HG03280 (cell line): Measurements from ENCODE around the gene ING2.
A peak's percentile ranks its signal among the peaks of the same experiment; 100 is the strongest.

Experiments used
- ATAC-seq: cut with Tn5 transposase; IDR thresholded peaks from one replicate; pipeline ENCODE4 v1.9.1; 2021; ENCODE audit warnings: mild to moderate bottlenecking, moderate library complexity; ENCODE audit not compliant: unreplicated experiment

The ING2 gene

DNA sequence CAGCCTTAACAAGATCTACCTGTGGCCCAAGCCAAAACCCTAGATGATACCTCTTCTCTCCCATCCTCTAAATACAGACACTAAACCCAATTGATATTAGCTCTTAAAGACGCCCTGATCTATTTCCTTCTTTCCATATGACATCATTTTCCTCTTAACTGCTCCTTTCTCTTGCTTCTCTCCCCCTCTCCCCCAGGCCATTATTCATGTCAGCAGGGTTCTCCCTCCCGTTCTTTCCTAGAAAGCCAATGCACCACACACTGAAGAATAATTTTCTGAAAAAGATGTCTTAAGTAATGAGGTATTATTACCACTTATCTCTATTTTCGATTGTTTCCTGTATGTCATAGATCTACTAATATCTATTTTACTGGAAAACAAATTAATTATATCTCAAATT, 9.7 kb upstream of the ING2 start:
- no peak for ATAC-seq

DNA sequence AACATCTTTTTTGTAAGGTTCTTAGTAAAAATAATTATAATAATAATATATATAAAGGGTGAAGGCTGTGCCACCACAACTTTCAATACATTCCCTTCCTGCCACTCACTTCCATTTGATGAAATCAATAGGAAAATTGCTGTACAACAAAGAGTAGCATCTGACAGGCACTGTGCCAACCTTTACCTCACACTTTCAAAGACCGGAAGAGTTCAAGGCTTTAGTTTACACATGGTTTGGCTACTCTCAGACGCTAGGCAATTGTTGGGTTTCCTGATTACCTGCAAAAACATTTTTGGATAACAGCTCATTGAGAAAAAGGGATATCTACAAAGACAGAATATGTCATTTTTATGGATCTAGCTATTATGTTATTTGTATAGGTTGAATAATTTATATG, 5.5 kb upstream of the ING2 start:
- no peak for ATAC-seq

DNA sequence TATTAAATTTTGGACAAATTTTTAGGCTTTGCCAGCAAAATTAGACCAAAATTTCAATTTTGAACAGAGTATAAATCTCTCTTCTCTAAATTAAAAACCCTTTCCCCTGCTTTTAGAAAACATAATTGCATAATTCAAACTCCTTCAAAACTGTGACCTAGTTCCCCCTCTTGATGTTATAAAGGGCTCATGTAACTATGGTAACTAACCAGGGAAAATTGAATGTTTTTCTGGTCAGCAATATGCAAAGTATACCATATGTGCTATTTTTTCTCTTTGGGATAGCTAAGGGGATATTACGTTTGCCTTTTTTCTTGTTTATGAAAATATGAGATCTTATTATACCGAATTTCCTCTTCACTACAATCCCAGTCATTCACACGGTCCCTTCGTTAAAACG, 5.1 kb upstream of the ING2 start:
- no peak for ATAC-seq

DNA sequence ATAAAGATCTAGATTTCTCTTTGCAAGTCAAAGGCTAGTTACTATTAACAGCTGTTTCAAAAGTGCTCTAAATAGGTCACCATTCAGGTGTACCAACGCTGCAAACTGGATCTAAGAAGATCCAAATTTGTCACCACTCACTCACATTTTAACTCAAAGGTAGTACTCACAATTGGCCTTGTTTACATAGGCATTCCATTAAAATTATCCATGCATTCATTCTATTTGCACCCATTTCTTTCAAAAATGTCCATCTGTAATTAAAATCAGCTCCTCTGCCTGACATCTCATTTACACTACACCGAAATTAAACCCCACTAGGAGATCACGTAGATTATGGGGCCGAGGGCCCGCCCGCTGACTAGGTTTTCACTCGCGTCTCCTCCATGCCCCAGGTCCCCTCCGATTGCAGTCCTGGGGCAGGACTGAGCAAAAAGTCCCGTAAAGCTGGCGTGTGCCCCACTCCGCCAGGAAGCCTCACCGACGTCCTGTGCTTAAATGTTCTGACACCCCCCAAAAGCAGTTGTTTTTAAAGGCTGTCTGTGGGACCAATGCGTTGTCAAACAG, 1.3 kb upstream of the ING2 start:
- ATAC-seq, result peak; percentile 0

DNA sequence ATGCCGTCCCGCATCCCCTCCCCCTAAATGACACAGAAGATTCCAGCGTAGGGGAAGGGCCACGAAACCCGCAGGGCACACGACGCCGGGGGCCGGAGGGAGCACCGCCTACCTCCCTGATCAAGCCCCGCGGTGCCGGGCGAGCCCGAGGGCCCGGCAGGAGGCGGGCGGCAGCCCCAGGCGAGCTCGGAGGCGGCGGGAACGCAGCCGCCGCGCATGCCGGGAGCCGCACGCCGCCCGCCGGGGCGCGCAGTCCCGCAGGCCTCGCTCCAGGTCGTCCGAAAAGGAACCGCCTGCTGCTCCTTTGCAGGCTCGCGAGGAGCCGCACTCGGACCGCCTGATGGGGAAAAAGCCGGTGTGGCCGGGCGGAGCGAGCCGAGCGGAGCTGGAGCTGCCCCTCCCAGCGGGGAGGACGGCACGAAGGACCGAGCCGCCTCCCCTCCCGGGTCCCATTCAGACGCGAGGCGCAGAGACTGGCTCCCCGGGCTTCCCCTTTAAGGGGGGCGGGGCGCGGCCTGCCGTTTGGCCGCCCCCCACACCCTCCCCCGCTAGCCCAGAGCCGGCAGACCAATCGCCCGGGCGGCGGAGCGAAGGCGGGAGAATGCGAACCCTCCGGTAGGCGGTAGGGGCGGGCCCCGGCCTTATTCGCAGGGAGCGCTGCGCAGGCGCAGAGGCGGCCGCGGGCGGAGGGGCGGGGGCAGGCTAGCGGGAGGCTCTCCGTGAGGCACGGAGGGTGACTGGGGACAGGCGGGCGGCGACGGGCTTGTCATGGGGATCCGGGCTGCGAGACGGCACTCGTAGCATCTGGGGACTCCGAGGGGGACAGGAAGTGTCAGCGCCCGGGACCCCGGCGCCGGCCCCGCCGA, 561 bp upstream of the ING2 start:
- peak; percentile 64 for ATAC-seq

DNA sequence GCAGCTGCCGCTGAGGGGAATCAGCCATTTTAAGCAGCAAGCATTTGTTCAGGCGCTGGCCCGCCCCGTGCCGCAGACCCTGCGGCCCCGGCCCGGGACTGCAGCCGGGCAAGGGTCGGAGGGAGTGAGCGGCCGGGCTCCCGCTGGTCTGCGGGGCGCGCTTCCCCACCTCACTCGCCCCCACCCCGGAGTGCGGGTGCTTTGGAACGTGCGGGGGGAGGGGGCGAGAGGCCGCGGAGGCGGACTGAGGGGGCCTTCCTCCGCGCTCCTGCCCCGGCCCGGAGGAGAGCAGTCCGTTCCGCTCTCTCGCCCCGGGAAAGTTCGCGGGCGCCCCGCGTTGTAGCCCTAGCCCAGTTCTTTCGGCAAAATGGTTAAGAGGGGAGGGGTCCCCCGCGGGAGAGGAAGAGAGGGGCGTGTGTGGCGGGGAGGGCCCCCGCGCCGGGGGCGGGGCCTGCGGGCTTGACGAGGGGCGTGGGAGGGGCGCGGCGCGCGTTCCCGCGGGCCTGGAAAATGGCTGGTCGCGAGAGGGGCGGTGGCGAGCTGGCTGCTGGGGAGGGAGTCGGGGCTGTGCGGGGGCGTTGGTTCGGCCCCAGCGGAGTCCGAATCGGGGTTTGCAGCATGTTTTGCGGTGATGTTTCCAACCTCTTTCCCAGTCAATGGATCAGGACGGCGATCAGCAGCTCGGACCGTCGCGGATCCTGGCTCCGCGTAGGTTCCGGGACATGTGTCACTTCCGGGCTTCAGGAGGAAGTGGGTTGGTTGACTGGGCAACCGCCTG, 942 bp downstream of the ING2 start:
- ATAC-seq, result peak; percentile 43

DNA sequence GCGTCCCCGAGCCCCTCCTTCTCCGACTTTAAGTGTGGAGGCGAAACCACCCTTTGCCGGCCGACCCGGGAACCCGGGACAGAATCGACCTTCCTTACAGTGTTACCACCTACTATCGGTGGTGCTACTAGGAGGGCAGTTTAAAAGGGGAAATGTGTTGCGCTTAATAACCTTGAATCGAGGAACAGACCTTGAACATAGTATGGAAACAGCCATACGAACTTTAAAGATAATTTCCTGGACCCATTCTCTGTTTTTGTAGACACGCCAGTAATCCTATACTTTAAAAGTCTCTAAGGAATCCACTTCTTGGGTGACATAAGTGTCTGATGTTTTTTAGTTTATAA, 1.5 kb downstream of the ING2 start:
- no peak for ATAC-seq

DNA sequence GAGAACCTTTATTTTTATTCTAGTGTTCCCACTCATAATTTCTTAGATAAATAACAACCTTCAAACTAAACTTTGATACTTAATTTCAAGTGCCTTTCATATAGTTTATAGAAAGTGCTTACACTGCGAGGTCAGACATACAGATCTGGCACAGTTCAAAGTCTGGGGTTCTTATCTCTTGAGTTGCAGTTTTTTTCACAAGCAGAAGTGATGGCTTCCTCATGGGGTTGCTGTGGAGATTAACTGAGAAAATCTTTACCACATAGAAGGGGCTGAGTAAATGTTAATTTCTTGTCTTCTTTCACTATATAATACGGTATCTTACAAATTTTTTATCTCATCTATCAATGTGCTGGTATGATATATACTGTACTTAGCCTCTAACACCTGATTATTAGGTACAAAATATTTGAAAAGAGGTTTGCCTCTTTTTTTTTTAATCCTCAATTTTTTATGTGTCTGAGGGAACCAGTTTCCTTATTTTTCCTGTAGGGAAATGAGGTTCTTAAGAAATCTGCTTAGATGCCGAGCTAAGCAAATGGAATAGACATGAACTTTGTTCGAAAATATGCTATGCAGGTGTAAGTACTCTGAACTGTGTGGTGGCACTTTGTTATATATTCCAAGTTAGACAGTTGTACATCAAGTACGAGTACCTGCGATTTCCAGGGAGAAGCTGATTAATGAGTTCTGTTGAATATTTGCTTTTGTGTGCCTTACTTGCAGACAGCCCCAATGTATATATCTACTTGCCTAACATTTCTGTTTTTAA, 3.3 kb downstream of the ING2 start:
- ATAC-seq, result no peak

DNA sequence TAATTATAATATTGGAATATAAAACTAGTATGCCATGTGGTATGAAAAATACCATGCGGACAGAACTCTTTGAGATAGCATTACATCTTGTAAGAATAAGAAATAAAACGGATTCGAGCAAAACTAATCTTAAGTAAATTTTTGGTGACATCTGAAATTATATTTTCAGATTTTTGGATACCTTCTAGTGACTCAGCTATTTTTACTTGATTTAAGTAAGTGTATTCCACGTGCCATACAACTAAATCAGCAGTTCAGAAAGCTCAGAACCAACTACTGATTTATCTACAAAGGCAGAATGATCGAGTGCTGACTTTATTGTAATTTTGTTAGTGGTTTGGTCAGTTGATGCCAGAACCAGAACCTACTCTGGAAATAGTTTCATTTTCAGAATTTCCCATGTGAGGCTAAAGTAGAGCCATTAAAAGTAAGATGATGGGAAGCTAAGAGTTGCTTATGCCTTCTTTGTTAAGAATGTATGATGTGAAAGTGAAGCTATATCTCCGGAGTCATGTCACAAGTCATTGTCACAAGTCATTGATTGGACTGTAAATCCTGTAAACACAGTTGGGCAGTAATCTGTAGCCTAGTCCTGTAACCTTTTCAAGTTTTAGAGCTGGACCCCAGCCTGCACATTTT, 4.0 kb downstream of the ING2 start:
- ATAC-seq, result no peak

DNA sequence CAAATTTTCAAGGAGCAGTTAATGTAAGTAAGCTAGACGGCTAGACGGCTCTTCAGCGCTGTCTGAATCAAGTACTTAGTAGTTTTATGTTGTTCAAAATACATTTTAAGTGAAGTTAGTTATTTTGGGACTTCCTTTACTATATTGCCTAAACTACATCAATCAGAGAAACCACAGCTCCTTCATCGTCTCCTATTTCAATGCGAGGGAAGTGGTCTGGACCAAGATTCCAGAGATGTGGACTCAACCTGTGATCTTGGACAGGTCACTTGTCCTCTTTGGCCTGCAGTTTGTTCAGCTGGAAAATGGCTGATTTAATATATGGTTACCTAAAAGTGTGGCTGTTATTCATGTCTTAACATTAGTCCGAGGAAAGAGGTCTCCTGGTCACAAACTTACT, 10.6 kb downstream of the ING2 start:
- ATAC-seq, result no peak

DNA sequence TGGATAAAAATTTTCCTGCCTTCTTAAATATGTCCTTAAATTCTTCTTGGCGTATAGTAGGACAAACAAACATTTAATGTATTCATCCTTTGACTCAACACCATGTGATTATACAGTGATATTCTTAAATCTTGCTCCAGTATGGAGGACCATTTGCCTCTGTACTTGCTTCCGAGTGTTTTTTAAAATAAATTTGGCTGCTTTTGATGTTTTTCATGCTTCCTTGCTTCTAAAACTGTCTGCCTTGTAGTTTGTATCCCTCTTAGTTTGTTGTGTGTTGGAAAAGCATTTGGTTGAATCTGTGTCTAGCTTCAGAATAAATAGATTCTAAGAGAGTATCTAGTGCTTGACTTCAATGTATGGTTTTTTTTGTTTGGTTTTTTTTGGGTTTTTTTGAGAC, 12.3 kb downstream of the ING2 start:
- ATAC-seq, result no peak

DNA sequence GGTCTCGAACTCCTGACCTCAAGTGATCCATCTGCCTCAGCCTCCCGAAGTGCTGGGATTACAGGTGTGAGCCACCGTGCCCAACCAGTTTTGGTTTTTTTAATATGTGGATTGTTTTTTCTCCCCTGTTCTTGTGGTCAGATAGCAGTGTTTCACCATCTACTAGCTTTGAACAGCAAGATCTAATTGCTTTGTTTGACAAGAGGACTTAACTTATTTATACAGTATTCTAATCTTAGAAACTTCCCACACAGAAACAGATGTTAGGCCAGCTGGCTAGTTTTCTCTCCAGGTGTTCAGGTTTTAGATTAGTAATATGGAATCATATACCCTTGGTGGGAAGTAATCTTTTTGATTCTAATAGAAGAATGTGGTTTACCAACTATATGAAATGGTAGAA, 12.9 kb downstream of the ING2 start:
- ATAC-seq, result no peak

DNA sequence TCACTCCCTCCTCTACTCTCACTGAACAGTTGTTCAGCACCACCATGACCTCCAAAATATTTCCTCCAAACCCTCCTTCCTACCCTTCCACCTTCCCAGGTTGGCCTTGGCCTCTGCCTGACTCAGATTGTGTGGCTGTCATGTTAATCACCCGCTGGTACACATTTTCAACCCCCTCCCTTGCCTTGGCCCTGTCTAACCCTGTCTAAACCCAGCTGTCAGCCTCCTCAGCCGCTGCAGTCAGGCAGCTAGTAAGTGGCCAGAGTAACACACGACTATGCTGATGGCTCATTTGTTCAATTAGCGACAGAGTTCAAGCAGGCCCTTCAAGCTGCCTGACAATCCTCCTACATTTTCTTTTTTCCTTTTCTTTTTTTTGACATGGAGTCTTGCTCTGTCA, 18.0 kb downstream of the ING2 start:
- ATAC-seq, result no peak

DNA sequence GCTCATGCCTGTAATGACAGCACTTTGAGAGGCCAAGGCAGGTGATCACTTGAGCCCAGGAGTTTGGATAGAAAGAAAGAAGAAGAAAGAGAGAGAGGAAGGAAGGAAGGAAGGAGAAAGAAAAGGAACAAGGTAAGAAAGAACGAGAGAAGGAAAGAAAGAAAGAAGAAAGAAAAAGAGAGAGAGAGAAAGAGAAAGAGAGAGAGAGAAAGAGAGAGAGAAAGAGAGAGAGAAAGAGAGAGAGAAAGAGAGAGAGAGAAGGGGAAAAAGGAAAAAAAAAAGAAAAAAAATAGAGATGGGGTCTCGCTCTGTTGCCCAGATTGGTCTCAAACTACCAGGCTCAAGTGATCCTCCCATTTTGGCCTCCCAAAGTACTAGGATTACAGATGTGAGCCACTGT, 22.5 kb downstream of the ING2 start:
- no peak for ATAC-seq

DNA sequence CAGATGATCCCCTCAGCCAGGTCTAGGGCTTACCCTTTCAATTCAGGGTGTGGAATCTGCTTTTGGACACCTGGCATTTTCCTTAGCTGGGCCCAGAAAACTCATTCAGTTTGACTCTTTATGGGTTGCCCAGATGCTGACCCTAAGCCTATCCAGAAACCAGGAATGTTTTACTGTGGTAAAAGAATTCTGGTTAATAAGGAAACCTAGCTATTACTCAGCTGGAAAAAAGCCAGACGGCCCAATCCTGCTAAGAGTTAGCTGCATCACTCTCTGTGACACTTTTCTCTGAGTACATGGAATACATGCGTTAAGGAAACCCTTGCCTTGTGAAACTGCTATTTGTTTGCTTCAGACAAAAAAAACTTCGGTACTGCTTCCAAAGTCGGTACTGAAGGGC, 28.0 kb downstream of the ING2 start:
- ATAC-seq, result no peak

DNA sequence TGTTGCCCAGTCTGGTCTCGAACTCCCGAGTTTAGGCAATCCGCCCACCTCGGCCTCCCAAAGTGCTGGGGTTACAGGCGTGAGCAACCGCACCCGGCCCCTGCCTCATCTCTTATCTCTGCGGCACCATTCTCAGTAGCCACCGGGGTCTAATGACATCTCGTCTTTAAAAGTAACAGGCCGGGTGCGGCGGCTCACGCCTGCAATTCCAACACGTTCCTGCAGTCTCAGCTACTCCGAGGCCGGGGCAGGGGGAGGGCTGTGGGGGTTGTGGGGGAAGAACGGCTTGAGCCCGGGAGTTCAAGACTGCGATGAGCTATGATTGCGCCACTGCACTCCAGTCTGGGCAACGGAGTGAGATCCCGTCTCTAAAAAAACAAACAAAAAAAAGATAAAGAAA, 28.8 kb downstream of the ING2 start:
- ATAC-seq, result no peak

DNA sequence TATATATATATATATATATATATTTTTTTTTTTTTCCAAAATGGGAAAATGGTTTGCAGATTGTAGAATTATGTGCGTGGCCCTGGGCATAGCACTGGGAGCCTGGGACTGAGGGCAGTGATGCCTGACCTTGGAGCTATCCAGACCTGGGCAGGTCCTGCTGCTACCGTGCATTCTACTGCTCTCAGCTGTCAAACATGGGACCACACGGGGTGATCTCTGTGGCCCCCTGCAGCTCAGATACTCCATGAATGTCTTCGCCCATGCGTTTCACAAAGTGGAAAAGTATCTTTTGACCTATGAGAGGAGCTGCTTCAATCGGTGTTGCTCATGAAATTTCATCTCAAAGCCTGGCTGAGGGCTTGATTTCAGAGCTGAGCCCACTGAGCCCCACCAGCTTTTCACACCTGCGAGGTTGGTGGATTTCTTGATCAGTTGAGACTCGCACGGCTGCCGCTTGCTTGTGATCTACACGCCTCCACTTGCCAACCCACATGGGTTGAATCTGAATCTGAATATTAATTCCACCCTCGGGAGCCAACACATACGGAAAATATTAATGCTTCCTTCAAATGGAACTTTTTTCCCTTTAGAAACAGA, 35.7 kb downstream of the ING2 start:
- no peak for ATAC-seq

DNA sequence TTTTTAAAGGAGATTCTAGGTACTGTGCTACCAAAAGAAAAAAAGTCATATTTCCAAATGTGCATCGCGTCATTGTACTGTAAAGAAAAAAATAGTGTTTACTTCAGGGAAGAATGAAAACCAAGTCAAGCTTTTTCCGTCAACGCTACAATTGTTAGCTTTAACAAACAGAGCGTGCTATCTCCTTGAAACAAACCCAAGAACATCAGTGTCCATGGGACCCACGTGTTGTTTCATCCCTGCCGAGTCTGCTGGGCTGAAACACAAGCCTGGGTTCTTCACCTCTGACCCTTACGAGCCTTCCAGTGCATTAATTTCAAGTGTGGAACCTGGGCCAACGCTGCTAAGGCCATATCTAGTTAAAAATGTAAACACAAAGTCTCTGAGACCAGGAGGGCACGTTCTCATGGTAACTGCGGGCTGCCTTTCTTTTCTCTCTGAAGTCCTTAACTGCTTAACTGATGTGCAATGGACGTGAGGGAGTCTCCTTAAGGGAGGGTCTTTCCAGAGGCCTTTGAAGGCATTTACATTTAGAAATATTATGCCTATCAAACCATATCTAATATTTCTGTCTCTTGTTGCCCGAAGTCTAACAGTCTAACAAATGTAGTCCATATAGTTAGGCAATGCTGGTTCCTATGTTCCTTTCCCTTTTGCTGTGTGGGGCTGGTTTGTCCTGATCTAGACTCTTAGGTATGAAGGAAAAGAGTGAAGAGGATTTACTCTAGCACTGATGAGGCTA, 36.3 kb downstream of the ING2 start:
- no peak for ATAC-seq

DNA sequence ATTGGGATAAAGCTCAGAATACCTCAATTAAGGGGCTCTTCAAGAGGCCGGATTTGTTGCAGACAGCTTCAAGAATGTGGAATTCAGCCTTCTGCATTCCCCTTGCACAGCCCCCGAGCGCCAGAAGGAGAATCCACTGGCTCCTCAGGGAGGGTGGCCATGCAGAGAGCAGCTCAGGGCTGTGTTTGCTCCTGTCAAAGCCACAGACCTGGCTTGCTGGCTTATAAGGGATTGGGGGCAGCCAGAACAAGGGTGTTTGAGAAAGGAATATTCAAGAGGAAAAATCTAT, 36.8 kb downstream of the ING2 start:
- ATAC-seq, result no peak

DNA sequence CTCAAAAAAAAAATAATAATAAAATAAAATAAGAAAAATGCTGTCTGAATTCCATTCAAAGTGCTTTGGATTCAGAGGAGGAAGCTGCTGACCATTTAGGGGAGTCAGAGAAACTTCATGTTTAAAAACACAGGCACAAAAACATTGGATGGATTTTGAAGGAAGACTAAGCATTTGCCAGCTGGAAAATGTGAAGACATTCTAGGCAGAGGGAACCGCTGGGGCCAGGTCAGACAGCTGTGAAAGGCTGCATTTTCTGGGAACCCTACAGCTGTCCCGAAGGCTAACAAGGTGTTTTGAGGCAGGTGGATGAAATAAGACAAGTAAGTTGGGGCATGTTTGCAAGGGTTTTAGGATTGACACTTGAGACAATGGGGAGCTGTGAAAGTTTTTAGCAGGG, 38.6 kb downstream of the ING2 start:
- ATAC-seq, result no peak
